Epidermal melanocyte (primary cell): ENCODE measurements around the gene SPSB3.
"Not testable (repeated sequence)": the region's sequence is repeated elsewhere in the genome, so short reads cannot be mapped to it uniquely, and the experiment has no call there.

ENCODE experiments used
- DNase-seq: peaks from one replicate; pipeline ENCODE4 v3.0.0; 2011; ENCODE audit warnings: low spot score; ENCODE audit not compliant: insufficient read length

Gene SPSB3

GRCh38 chr16:1743376-1744337 is 38.7 kb downstream of the SPSB3 start:
- DNase-seq, result no peak

GRCh38 chr16:1741553-1742165 is 40.7 kb downstream of the SPSB3 start:
- DNase-seq, result no peak

- no peak for DNase-seq
Observed at GRCh38 chr16:1740781-1741490, 41.4 kb downstream of the SPSB3 start.

- no peak for DNase-seq
Observed at GRCh38 chr16:1740234-1740633, 42.1 kb downstream of the SPSB3 start.

- no peak for DNase-seq
Observed at GRCh38 chr16:1734816-1735215, 47.6 kb downstream of the SPSB3 start.

GRCh38 chr16:1734123-1734522 is 48.2 kb downstream of the SPSB3 start:
- DNase-seq, result no peak

GRCh38 chr16:1732551-1732987 is 49.8 kb downstream of the SPSB3 start:
- not testable (repeated sequence) for DNase-seq

GRCh38 chr16:1732071-1732470 is 50.3 kb downstream of the SPSB3 start:
- DNase-seq, result no peak

- DNase-seq, result no peak
Observed at GRCh38 chr16:1731603-1732002, 50.8 kb downstream of the SPSB3 start.

GRCh38 chr16:1731073-1731472 is 51.3 kb downstream of the SPSB3 start:
- DNase-seq, result no peak

GRCh38 chr16:1729445-1729844 is 52.9 kb downstream of the SPSB3 start:
- no peak for DNase-seq

GRCh38 chr16:1729026-1729425 is 53.3 kb downstream of the SPSB3 start:
- DNase-seq, result no peak

- DNase-seq, result no peak
Observed at GRCh38 chr16:1727651-1728624, 54.4 kb downstream of the SPSB3 start.
